Large intestine (tissue), 3 donors: ENCODE data around the gene SNX27. TPM values are rescaled to one million over a fixed set of nuclear protein-coding genes. Genes with fewer than 3 reads are reported as not detected.

Experiments
- DNase-seq, 2 donors: peaks; one replicate each; pipeline versions ENCODE4 v3.0.0 to v3.0.0-alpha.2; 2013
- H3K27ac ChIP-seq: one replicate; pipeline ENCODE4 v1.5.1; 2013; ENCODE audit warnings: low read length
- H3K27me3 ChIP-seq: 2 replicates; pipeline ENCODE4 v1.6.1; 2013; ENCODE audit warnings: low read length; ENCODE audit not compliant: control insufficient read depth, insufficient read depth
- H3K36me3 ChIP-seq: 2 replicates; pipeline ENCODE4 v1.6.1; 2013; ENCODE audit warnings: low read length; ENCODE audit not compliant: control insufficient read depth, insufficient read depth
- H3K4me1 ChIP-seq: one replicate; pipeline ENCODE4 v1.6.1; 2013; ENCODE audit warnings: low read length; ENCODE audit not compliant: control insufficient read depth, insufficient read depth
- H3K4me3 ChIP-seq: one replicate; pipeline ENCODE4 v1.5.1; 2013; ENCODE audit warnings: low read length
- H3K9me3 ChIP-seq: one replicate; pipeline ENCODE4 v1.6.1; 2013; ENCODE audit warnings: mild to moderate bottlenecking, low read depth, low read length, moderate library complexity; ENCODE audit not compliant: control insufficient read depth
- WGBS: methylation state at CpG from one replicate; pipeline ENCODE4 v1.1.5; 2013; ENCODE audit warnings: low lambda C conversion rate; ENCODE audit not compliant: insufficient coverage; 5-methylcytosine and 5-hydroxymethylcytosine counted together
- polyA plus RNA-seq: library from polyadenylated mRNA; unstranded; fragments of 120-200 nt; gene quantifications from one replicate; pipeline ENCODE4 v1.2.1, GENCODE V29; 2013

SNX27 gene
- polyA plus RNA-seq, 1 donor, result 20.0 TPM

GRCh38 chr1:151702936-151703335, 91.1 kb downstream of the SNX27 start:
- Histone ChIP-seq H3K4me1 (no peaks in the 10 kb centered on the region), H3K36me3 (peaks cover 68% of the 10 kb centered on the region), H3K27me3 (no peaks in the 10 kb centered on the region), H3K4me3 (no peak overlapping the region), H3K9me3 (no peaks in the 10 kb centered on the region), H3K27ac (no peak overlapping the region)
- no CpG with 5 or more reads among the region's 8 CpGs for WGBS
- DNase-seq, result no peak

GRCh38 chr1:151703813-151704212, 92.0 kb downstream of the SNX27 start:
- Histone ChIP-seq H3K27ac (no peak overlapping the region), H3K4me1 (no peaks in the 10 kb centered on the region), H3K4me3 (no peak overlapping the region), H3K27me3 (no peaks in the 10 kb centered on the region), H3K36me3 (peaks cover 64% of the 10 kb centered on the region), H3K9me3 (no peaks in the 10 kb centered on the region)
- no CpG with 5 or more reads among the region's 17 CpGs for WGBS
- no peak for DNase-seq

DNA sequence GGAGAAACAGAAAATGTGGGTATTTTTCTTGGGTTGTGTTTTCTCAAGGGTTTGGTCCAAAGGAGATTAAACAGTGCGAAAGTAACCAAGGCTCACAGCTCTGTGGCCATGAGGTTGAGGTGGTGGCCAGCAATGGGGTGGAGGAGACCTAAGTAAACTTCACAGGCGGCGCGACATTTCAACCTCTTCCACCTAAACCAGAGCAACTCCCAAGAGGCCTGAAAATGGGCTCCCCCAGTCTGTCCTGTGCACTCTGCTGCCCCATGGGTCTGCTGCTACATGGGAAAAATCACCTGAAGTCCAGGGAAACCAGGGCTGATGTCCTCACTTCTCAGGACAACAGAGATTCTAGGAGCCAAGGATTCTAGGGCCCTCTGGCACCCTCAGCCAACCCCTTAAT, 92.4 kb downstream of the SNX27 start:
- no peak for DNase-seq
- WGBS, result no CpG with 5 or more reads among the region's 4 CpGs

GRCh38 chr1:151705146-151705545, 93.3 kb downstream of the SNX27 start:
- H3K4me3 ChIP-seq, result no peak overlapping the region
- H3K27ac ChIP-seq, result no peak overlapping the region
- no CpG with 5 or more reads among the region's 7 CpGs for WGBS
- H3K4me1 ChIP-seq, result peaks cover 6% of the 10 kb centered on the region
- peaks cover 63% of the 10 kb centered on the region for H3K36me3 ChIP-seq
- no peak for DNase-seq
- no peaks in the 10 kb centered on the region for H3K9me3 ChIP-seq
- no peaks in the 10 kb centered on the region for H3K27me3 ChIP-seq

More for the DNA sequence above, 92.4 kb downstream of the SNX27 start:
- no peaks in the 10 kb centered on the region for H3K9me3 ChIP-seq
- no peaks in the 10 kb centered on the region for H3K27me3 ChIP-seq
- no peak overlapping the region for H3K27ac ChIP-seq
- H3K4me1 ChIP-seq, result no peaks in the 10 kb centered on the region
- H3K36me3 ChIP-seq, result peaks cover 62% of the 10 kb centered on the region
- H3K4me3 ChIP-seq, result no peak overlapping the region

GRCh38 chr1:151705753-151706463, 94.1 kb downstream of the SNX27 start:
- Histone ChIP-seq H3K36me3 (peaks cover 63% of the 10 kb centered on the region), H3K9me3 (no peaks in the 10 kb centered on the region), H3K4me1 (peaks cover 6% of the 10 kb centered on the region), H3K27ac (no peak overlapping the region), H3K4me3 (no peak overlapping the region), H3K27me3 (no peaks in the 10 kb centered on the region)
- no CpG with 5 or more reads among the region's 11 CpGs for WGBS
- DNase-seq, result no peak

DNA sequence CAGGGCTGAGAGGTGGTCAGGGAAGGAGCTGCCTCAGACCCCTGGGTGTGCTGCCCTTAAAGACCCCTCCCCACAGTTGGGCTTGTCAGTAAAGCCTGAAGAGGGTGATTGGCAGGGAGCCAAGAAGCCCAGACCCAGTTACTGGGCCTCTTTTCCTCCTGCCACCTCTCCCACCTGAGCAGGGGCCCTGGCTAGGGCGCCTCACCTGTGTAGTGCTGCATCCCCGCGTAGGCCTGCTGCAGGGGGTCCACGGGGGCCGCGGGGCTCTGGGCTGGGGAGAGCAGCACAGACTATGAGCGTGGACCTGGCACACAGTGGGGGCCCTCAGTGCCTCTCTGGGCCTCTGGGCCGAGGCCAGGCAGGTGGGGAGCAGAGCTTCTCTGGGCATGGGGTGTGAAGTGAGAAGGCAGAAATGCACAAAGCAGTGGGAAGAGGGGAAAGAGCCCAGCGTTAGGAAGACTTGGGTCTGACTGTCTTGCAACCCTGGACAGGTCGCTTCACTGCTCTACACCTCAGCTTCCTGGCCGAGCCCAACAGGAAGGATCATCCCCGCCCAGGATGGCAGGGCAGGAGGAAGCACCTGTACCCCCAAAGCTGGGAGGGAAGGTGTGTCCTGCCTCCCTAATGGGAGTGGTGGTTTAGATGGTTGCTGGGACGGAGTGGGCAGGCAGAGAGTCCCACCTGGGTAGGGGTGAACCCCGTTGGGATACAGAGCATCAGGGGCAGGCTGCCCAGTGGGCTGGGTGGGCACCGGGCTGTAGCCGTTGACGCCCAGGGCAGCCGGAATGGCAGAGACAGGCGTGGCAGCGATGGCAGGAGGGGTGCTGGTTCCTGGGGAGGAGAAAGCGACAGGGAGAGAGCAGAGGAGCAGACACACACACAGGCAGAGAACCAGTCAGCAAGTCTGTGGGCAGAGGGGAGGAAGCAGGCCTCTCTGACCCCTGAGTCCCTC, 94.9 kb downstream of the SNX27 start:
- no peak overlapping the region for H3K4me3 ChIP-seq
- peaks cover 11% of the 10 kb centered on the region for H3K4me1 ChIP-seq
- H3K27me3 ChIP-seq, result no peaks in the 10 kb centered on the region
- DNase-seq, result no peak
- no peak overlapping the region for H3K27ac ChIP-seq
- H3K36me3 ChIP-seq, result peaks cover 56% of the 10 kb centered on the region
- no peaks in the 10 kb centered on the region for H3K9me3 ChIP-seq
- WGBS, result no CpG with 5 or more reads among the region's 21 CpGs

GRCh38 chr1:151707541-151708065, 95.8 kb downstream of the SNX27 start:
- H3K27ac ChIP-seq, result no peak overlapping the region
- peaks cover 52% of the 10 kb centered on the region for H3K36me3 ChIP-seq
- H3K4me3 ChIP-seq, result no peak overlapping the region
- no CpG with 5 or more reads among the region's 15 CpGs for WGBS
- no peak for DNase-seq
- peaks cover 20% of the 10 kb centered on the region for H3K4me1 ChIP-seq
- no peaks in the 10 kb centered on the region for H3K27me3 ChIP-seq
- no peaks in the 10 kb centered on the region for H3K9me3 ChIP-seq

DNA sequence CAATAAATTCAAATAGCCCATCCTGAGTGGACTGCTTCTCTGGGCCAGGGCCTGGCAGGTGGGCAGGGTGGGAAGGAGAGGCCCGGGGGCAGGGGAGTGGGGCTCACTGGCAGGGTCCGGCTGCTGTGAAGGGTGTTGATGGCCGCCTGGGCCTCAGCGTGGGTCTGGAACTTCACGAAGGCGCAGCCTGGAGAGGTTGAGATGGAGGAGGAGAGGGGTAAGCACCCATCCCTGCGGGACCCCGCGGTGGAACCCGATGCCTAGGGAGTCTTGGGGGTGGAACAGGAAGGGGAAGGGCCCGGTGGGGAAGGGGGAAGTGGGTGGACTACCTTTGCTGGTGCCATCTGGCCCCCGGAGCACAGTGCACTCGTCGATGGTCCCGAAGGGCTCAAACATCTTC, 97.0 kb downstream of the SNX27 start:
- no peak overlapping the region for H3K4me3 ChIP-seq
- no peak overlapping the region for H3K27ac ChIP-seq
- no peaks in the 10 kb centered on the region for H3K9me3 ChIP-seq
- H3K36me3 ChIP-seq, result peaks cover 42% of the 10 kb centered on the region
- H3K4me1 ChIP-seq, result peaks cover 32% of the 10 kb centered on the region
- H3K27me3 ChIP-seq, result no peaks in the 10 kb centered on the region
- no CpG with 5 or more reads among the region's 15 CpGs for WGBS
- no peak for DNase-seq

DNA sequence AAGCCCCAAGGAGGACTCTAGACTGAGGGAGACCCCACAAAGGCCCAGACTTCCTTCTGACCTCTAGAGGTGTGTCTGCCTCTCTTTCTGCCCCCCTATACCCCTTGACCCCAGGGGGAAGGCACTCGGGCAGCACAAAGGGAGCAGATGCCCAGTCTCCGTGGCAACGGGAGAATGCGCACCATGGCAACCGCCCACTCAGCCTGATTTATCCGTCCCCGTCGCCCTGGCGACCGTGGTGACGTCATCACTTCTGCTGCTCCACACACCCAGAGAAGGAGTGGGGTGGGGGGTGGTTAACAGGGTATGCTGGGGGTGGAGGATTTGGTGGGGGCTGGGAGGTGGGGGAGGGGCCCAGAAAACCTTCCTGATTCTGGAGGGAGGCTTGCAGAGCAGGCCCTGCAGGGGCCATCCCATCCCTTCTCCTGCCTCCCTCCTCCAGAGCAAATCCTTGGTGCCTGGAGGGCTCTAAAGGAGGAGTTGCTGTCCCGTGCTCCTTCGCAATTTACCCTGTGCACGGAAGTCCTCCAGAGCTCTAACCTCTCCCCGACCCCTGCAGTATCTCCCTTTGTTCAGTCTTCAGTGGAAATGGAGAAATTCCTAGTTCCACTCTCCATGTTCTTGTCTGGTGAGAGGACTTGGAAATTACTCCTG, 98.5 kb downstream of the SNX27 start:
- H3K4me1 ChIP-seq, result peaks cover 40% of the 10 kb centered on the region
- H3K27ac ChIP-seq, result peak overlapping the region; percentile 27
- H3K27me3 ChIP-seq, result no peaks in the 10 kb centered on the region
- H3K36me3 ChIP-seq, result peaks cover 34% of the 10 kb centered on the region
- no peaks in the 10 kb centered on the region for H3K9me3 ChIP-seq
- DNase-seq, result peak in 1 of 2 donors; percentile 42
- WGBS, result no CpG with 5 or more reads among the region's 15 CpGs
- H3K4me3 ChIP-seq, result no peak overlapping the region
